Lung (tissue), 12 donors: ENCODE measurements around the gene NFASC. TPM values are rescaled to one million over a fixed set of nuclear protein-coding genes. Genes with fewer than 3 reads are reported as not detected.

Experiments
- ATAC-seq: fragments of 200-7000 bp; cut with Tn5 transposase; one replicate; pipeline ENCODE4 v1.9.1; 2020; ENCODE audit warnings: moderate number of reproducible peaks; ENCODE audit not compliant: insufficient read depth, low FRiP score
- DNase-seq, 3 donors: peaks; one replicate each; pipeline ENCODE4 v3.0.0-alpha.2; 2013 to 2017
- H3K27ac ChIP-seq, 2 donors: one replicate each; pipeline ENCODE4 v1.5.1; 2013; ENCODE audit warnings: mild to moderate bottlenecking in 2 of 2, moderate library complexity in 2 of 2, control low read depth in 1 of 2, inconsistent platforms in 1 of 2, low read depth in 1 of 2, low read length in 1 of 2
- H3K27me3 ChIP-seq, 3 donors: one replicate each; pipeline ENCODE4 v1.5.1; 2013; ENCODE audit warnings: low read length in 2 of 3; ENCODE audit not compliant: control insufficient read depth in 3 of 3, insufficient read depth in 3 of 3
- H3K36me3 ChIP-seq, 4 donors: one replicate each; pipeline ENCODE4 v1.5.1; 2013; ENCODE audit warnings: low read length in 4 of 4, mild to moderate bottlenecking in 1 of 4, moderate library complexity in 1 of 4; ENCODE audit not compliant: control insufficient read depth in 4 of 4, insufficient read depth in 4 of 4
- H3K4me1 ChIP-seq, 5 donors: one replicate each; pipeline ENCODE4 v1.5.1; 2013; ENCODE audit warnings: low read length in 5 of 5, mild to moderate bottlenecking in 2 of 5, moderate library complexity in 1 of 5; ENCODE audit not compliant: control insufficient read depth in 5 of 5, insufficient read depth in 5 of 5
- H3K4me3 ChIP-seq: one replicate; pipeline ENCODE4 v1.5.1; 2013; ENCODE audit warnings: mild to moderate bottlenecking, control low read depth, moderate library complexity
- H3K9ac ChIP-seq, 2 donors: one replicate each; pipeline ENCODE4 v1.5.1; 2013; ENCODE audit warnings: low read length in 2 of 2, control low read depth in 1 of 2; ENCODE audit not compliant: insufficient read depth in 1 of 2
- H3K9me3 ChIP-seq, 4 donors: one replicate each; pipeline ENCODE4 v1.5.1; 2013; ENCODE audit warnings: low read length in 3 of 4, mild to moderate bottlenecking in 1 of 4, moderate library complexity in 1 of 4; ENCODE audit not compliant: control insufficient read depth in 4 of 4, insufficient read depth in 3 of 4
- CTCF ChIP-seq: IDR thresholded peaks from 2 replicates; pipeline ENCODE4 v1.5.1; 2012; ENCODE audit warnings: mild to moderate bottlenecking; ENCODE audit errors: control extremely low read depth, extremely low read depth
- WGBS, 2 donors: extraction: QIAGEN DNeasy Blood & Tissue Kit; methylation state at CpG; one replicate each; pipeline ENCODE4 v1.1.7; 2013; 5-methylcytosine and 5-hydroxymethylcytosine counted together
- polyA plus RNA-seq, 2 donors: library from polyadenylated mRNA; stranded (reverse); fragments of 200-250 nt; gene quantifications; one replicate each; pipeline ENCODE4 v1.2.1, GENCODE V29; 2013
- total RNA-seq, 2 donors: library from RNA; depleted of rRNA in 1 of 2; stranded (reverse); fragments of >200 nt in 1 of 2; gene quantifications; one replicate each; pipeline ENCODE4 v1.2.1, GENCODE V29; 2014 to 2021
- donor health status: control.
- donor health status: control.
- donor health status: Bipolar disorder and iron deficiency.
- donor health status: healthy.
- donor health status: DM: yes; HTN: yes; CAD: no.

The NFASC gene
- total and polyA plus RNA-seq, 4 donors: 1.8 to 11.2 (median 3.8) TPM

- 87 to 91% methylated on average over 17 of the region's 17 CpGs for WGBS, 2 donors
- Histone ChIP-seq H3K9me3 (no peaks in the 10 kb centered on the region), H3K4me1 (no peaks in the 10 kb centered on the region), H3K36me3 (no peaks in the 10 kb centered on the region), H3K27ac (no peak overlapping the region), H3K27me3 (peaks cover 0 to 6% (median 0%) of the 10 kb centered on the region in 3 donors), H3K4me3 (no peak overlapping the region), H3K9ac (no peak overlapping the region)
- ATAC-seq (no peak), DNase-seq (no peak)
- no peak for TF ChIP-seq CTCF
These were observed 115.5 kb downstream of the NFASC start for GRCh38 chr1:204986181-204986580.

GRCh38 chr1:204987689-204988088 is 117.0 kb downstream of the NFASC start:
- no peak overlapping the region for H3K9ac ChIP-seq
- ATAC-seq (no peak), DNase-seq (no peak)
- no peaks in the 10 kb centered on the region for H3K36me3 ChIP-seq
- no peak for TF ChIP-seq CTCF
- H3K27me3 ChIP-seq: peaks cover 0 to 6% (median 0%) of the 10 kb centered on the region in 3 donors
- H3K27ac ChIP-seq: no peak overlapping the region
- H3K4me3 ChIP-seq: no peak overlapping the region
- 73 to 83% methylated on average over 3 of the region's 3 CpGs for WGBS, 2 donors
- peaks cover 0 to 4% (median 0%) of the 10 kb centered on the region in 4 donors for H3K9me3 ChIP-seq
- H3K4me1 ChIP-seq: no peaks in the 10 kb centered on the region

GRCh38 chr1:204988196-204988595 is 117.5 kb downstream of the NFASC start:
- ATAC-seq (no peak), DNase-seq (no peak)
- H3K9me3 ChIP-seq: peaks cover 0 to 5% (median 0%) of the 10 kb centered on the region in 4 donors
- H3K27ac ChIP-seq: no peak overlapping the region
- H3K4me3 ChIP-seq: no peak overlapping the region
- H3K36me3 ChIP-seq: no peaks in the 10 kb centered on the region
- H3K27me3 ChIP-seq: peaks cover 0 to 6% (median 0%) of the 10 kb centered on the region in 3 donors
- 76 to 85% methylated on average over 4 of the region's 4 CpGs for WGBS, 2 donors
- no peak for TF ChIP-seq CTCF
- H3K9ac ChIP-seq: no peak overlapping the region
- H3K4me1 ChIP-seq: no peaks in the 10 kb centered on the region
